Measurements from ENCODE around the gene PPP2R2B.

Gene PPP2R2B

GRCh38 chr5:146533260-146533857 is 345.2 kb downstream of the PPP2R2B start:
- DNase-seq, result peak; percentile 7 to 59 (median 54)
